ENCODE measurements around the gene PROP1.

- TF ChIP-seq EP300 (IDR thresholded peaks at IDR 0.05) (no peak), MYC (IDR thresholded peaks at IDR 0.05; ENCODE audit: borderline replicate concordance, low read length) (no peak), POLR2AphosphoS2 (conservative IDR thresholded peaks at IDR 0.05; ENCODE audit: low read length) (no peak), ELK1 (IDR thresholded peaks at IDR 0.05; ENCODE audit: low read depth, low read length) (no peak), RFX5 (IDR thresholded peaks at IDR 0.05) (no peak), ZC3H11A (IDR thresholded peaks at IDR 0.05) (no peak)
These were observed 13.1 kb downstream of the PROP1 start for GRCh38 chr5:177982956-177983355.

All from A549 (cell line).